Caki2 (cell line): ENCODE data around the gene NPTXR. TPM values are rescaled to one million over a fixed set of nuclear protein-coding genes. Genes with fewer than 3 reads are reported as not detected.

ENCODE experiments used
- DNase-seq: peaks from one replicate; pipeline ENCODE4 v3.0.0-alpha.2; 2015; ENCODE audit warnings: low read depth
- in situ Hi-C: cut with HindIII; loops from 2 replicates; pipeline ENCODE4 v1.10.0; 2016; ENCODE audit warnings: low sequenced_read_pairs, low pct_unique_long_range_greater_than_20kb, mixed read lengths
- total RNA-seq: library from RNA; depleted of rRNA; stranded (reverse); fragments of >200 nt; shearing (Covaris generic); gene quantifications from 2 replicates; pipeline ENCODE4 v1.2.3, GENCODE V29; 2014; ENCODE audit warnings: low replicate concordance

The NPTXR gene
- total RNA-seq, 1 experiment from 2014 or later: 6.7 TPM

- in situ Hi-C loops: no loop called here
- peak; percentile 75 for DNase-seq
These were observed 55.6 kb downstream of the NPTXR start for GRCh38 chr22:38788021-38788816.

GRCh38 chr22:38786631-38787030 lies 57.2 kb downstream of the NPTXR start:
- in situ Hi-C loops: no loop called here

GRCh38 chr22:38784856-38785255 lies 59.0 kb downstream of the NPTXR start:
- in situ Hi-C loops: no loop called here
- no peak for DNase-seq

More at GRCh38 chr22:38786631-38787030, 57.2 kb downstream of the NPTXR start:
- no peak for DNase-seq

GRCh38 chr22:38784035-38784434 lies 59.8 kb downstream of the NPTXR start:
- no peak for DNase-seq
- in situ Hi-C loops: no loop called here

- no peak for DNase-seq
- in situ Hi-C loops: no loop called here
These were observed 60.7 kb downstream of the NPTXR start for GRCh38 chr22:38783095-38783615.

- in situ Hi-C loops: no loop called here
- no peak for DNase-seq
These were observed 61.3 kb downstream of the NPTXR start for GRCh38 chr22:38782402-38783094.

- DNase-seq: no peak
- in situ Hi-C loops: no loop called here
These were observed 62.8 kb downstream of the NPTXR start for GRCh38 chr22:38781033-38781432.

- no peak for DNase-seq
- in situ Hi-C loops: no loop called here
These were observed 66.6 kb downstream of the NPTXR start for GRCh38 chr22:38777087-38777671.

GRCh38 chr22:38776086-38776485 lies 67.7 kb downstream of the NPTXR start:
- in situ Hi-C loops: no loop called here
- no peak for DNase-seq

- no peak for DNase-seq
- in situ Hi-C loops: no loop called here
These were observed 68.2 kb downstream of the NPTXR start for GRCh38 chr22:38775656-38776055.

GRCh38 chr22:38774496-38775166 lies 69.2 kb downstream of the NPTXR start:
- in situ Hi-C loops: no loop called here

GRCh38 chr22:38773363-38773946 lies 70.4 kb downstream of the NPTXR start:
- in situ Hi-C loops: no loop called here
- no peak for DNase-seq

More at GRCh38 chr22:38774496-38775166, 69.2 kb downstream of the NPTXR start:
- DNase-seq: no peak

GRCh38 chr22:38772623-38772873 lies 71.3 kb downstream of the NPTXR start:
- no peak for DNase-seq
- in situ Hi-C loops: no loop called here

- DNase-seq: no peak
- in situ Hi-C loops: no loop called here
These were observed 73.4 kb downstream of the NPTXR start for GRCh38 chr22:38770257-38770949.
